ENCODE measurements around the gene MYDGF.

DNA sequence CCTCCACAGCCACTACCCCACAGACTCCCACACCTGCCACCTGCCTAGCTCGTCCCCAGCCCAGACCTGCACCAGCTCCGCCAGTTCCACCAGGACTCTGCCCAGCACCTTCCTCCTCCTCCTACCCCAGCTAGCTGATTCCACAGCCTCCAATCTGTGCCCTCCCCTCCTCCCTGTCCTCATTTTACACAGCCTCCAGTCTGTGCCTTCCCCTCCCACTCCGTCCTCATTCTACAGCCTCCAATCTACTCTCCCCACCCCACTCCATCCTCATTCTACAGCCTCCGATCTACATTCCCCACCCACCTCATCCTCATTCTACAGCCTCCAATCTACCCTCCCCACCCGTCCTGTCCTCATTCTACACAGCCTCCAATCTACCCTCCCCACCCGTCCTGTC, 7.3 kb downstream of the MYDGF start:
- TF ChIP-seq, protein P1, sequence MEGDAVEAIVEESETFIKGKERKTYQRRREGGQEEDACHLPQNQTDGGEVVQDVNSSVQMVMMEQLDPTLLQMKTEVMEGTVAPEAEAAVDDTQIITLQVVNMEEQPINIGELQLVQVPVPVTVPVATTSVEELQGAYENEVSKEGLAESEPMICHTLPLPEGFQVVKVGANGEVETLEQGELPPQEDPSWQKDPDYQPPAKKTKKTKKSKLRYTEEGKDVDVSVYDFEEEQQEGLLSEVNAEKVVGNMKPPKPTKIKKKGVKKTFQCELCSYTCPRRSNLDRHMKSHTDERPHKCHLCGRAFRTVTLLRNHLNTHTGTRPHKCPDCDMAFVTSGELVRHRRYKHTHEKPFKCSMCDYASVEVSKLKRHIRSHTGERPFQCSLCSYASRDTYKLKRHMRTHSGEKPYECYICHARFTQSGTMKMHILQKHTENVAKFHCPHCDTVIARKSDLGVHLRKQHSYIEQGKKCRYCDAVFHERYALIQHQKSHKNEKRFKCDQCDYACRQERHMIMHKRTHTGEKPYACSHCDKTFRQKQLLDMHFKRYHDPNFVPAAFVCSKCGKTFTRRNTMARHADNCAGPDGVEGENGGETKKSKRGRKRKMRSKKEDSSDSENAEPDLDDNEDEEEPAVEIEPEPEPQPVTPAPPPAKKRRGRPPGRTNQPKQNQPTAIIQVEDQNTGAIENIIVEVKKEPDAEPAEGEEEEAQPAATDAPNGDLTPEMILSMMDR (IDR thresholded peaks at IDR 0.05), result no peak
- no peak for TF ChIP-seq ZFX (IDR thresholded peaks at IDR 0.05; ENCODE audit: borderline replicate concordance)

All from 22Rv1 (cell line).